ENCODE measurements around the gene POLR2E. TPM values are rescaled to one million over a fixed set of nuclear protein-coding genes. Genes with fewer than 3 reads are reported as not detected.

POLR2E gene
- total and polyA plus RNA-seq, 2 donors = 35.2 to 255 TPM

- Histone ChIP-seq H3K36me3 (ENCODE audit: insufficient read depth) (no peaks in the 10 kb centered on the region), H3K4me3 (ENCODE audit: low read depth, low read length) (no peak overlapping the region), H3K4me1 (ENCODE audit: insufficient read depth) (no peaks in the 10 kb centered on the region), H3K27ac (ENCODE audit: low read depth) (no peak overlapping the region)
- 90% methylated on average over 77 of the region's 77 CpGs for WGBS
- DNase-seq (ENCODE audit: extremely low spot score) = no peak
Measured at GRCh38 chr19:1046836-1047695, 48.1 kb downstream of the POLR2E start.

- no peaks in the 10 kb centered on the region for H3K36me3 ChIP-seq (ENCODE audit: insufficient read depth)
- H3K4me1 ChIP-seq (ENCODE audit: insufficient read depth) = no peaks in the 10 kb centered on the region
- no peak overlapping the region for H3K27ac ChIP-seq (ENCODE audit: low read depth)
- DNase-seq (ENCODE audit: extremely low spot score) = no peak
- 89% methylated on average over 33 of the region's 33 CpGs for WGBS
- H3K4me3 ChIP-seq (ENCODE audit: low read depth, low read length) = no peak overlapping the region
Measured at GRCh38 chr19:1046117-1046626, 49.0 kb downstream of the POLR2E start.

- Histone ChIP-seq H3K4me3 (ENCODE audit: low read depth, low read length) (no peak overlapping the region), H3K36me3 (ENCODE audit: insufficient read depth) (no peaks in the 10 kb centered on the region), H3K27ac (ENCODE audit: low read depth) (no peak overlapping the region), H3K4me1 (ENCODE audit: insufficient read depth) (no peaks in the 10 kb centered on the region)
- WGBS = 74% methylated on average over 10 of the region's 10 CpGs
- DNase-seq (ENCODE audit: extremely low spot score) = no peak
Measured at GRCh38 chr19:1045247-1045603, 50.0 kb downstream of the POLR2E start.

DNA sequence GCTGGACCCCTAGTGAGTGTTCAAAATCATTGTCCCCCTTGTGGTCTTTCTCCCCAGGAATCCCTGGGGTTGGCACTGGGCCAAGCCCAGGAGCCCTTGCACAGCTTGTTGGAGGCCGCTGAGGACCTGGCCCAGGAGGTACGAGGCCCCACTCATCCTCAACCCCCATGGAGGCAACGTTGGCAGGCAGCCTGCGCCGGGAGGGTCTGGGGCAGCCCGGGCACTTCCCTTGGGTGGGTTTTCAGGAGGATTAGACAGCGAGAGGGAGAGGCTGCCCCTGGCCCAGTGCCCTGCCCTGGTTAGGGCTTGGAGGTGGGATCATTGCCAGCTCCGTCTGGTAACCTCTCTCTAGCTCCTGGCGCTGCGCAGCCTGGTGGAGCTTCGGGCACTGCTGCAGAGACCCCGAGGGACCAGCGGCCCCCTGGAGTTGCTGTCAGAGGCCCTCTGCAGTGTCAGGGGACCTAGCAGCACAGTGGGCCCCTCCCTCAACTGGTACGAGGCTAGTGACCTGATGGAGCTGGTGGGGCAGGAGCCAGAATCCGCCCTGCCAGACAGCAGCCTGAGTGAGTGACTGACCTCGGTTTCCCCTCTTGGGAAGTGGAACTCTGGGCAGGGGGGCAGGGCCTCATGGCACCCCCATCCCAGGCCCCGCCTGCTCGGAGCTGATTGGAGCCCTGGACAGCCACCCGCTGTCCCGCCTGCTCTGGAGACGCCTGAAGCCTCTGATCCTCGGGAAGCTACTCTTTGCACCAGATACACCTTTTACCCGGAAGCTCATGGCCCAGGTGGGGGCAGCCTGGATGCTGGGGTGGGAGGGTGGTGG, 52.3 kb downstream of the POLR2E start:
- Histone ChIP-seq H3K4me3 (ENCODE audit: low read depth, low read length) (no peak overlapping the region), H3K27ac (ENCODE audit: low read depth) (no peak overlapping the region), H3K4me1 (ENCODE audit: insufficient read depth) (no peaks in the 10 kb centered on the region), H3K36me3 (ENCODE audit: insufficient read depth) (no peaks in the 10 kb centered on the region)
- 43% methylated on average over 23 of the region's 23 CpGs for WGBS
- DNase-seq (ENCODE audit: extremely low spot score) = no peak

GRCh38 chr19:1041835-1042685, 53.1 kb downstream of the POLR2E start:
- 57% methylated on average over 43 of the region's 43 CpGs for WGBS
- Histone ChIP-seq H3K4me3 (ENCODE audit: low read depth, low read length) (no peak overlapping the region), H3K36me3 (ENCODE audit: insufficient read depth) (no peaks in the 10 kb centered on the region), H3K4me1 (ENCODE audit: insufficient read depth) (no peaks in the 10 kb centered on the region), H3K27ac (ENCODE audit: low read depth) (no peak overlapping the region)
- no peak for DNase-seq (ENCODE audit: extremely low spot score)

- Histone ChIP-seq H3K27ac (ENCODE audit: low read depth) (no peak overlapping the region), H3K36me3 (ENCODE audit: insufficient read depth) (no peaks in the 10 kb centered on the region), H3K4me3 (ENCODE audit: low read depth, low read length) (no peak overlapping the region), H3K4me1 (ENCODE audit: insufficient read depth) (no peaks in the 10 kb centered on the region)
- WGBS = 33% methylated on average over 26 of the region's 26 CpGs
- no peak for DNase-seq (ENCODE audit: extremely low spot score)
Measured at GRCh38 chr19:1041272-1041834, 53.8 kb downstream of the POLR2E start.

DNA sequence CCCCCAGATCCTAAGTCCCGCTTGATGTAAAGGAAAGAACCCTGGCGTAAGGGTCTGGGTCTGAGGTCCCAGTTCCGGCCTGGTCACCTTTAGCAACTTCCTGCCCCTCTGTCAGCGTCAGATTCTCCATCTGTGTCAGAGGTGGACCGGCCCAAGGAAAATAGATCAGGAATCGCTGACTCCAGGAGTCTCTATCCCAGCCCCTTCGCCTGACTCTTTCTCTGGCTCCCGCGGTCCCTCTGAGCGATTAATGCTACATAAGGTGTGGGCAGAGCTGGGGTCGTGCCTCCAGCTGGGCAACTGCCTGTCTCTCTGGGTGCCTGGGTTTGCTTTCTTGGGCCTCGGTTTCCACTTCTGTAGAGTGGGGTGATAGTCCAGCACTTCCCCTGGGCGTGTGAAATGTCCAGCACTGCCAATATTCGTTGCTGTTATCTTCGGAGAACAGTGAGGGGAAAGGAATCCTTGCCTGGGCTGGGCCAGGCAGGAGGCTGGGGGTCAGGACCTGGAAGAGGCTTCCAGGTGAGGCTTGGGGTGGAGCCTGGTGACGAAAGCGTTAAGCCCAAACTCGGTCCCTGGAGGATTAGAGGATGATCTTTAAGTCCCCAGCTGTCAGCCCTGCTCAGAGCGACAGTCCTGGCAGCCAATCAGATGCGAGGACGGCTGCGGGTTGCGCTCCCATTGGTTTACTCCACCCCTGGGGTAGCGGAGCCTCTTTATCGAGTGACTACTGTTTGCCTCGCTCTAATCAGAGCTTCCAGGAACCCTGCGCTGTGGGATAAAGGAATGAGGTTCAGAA, 54.5 kb downstream of the POLR2E start:
- no peak overlapping the region for H3K27ac ChIP-seq (ENCODE audit: low read depth)
- peak overlapping the region; percentile 37 for H3K4me3 ChIP-seq (ENCODE audit: low read depth, low read length)
- WGBS = 1% methylated on average over 27 of the region's 27 CpGs
- no peaks in the 10 kb centered on the region for H3K4me1 ChIP-seq (ENCODE audit: insufficient read depth)
- no peaks in the 10 kb centered on the region for H3K36me3 ChIP-seq (ENCODE audit: insufficient read depth)
- no peak for DNase-seq (ENCODE audit: extremely low spot score)

- H3K4me1 ChIP-seq (ENCODE audit: insufficient read depth) = no peaks in the 10 kb centered on the region
- peak within 1 kb of the TSS; percentile 37 for H3K4me3 ChIP-seq (ENCODE audit: low read depth, low read length)
- H3K27ac ChIP-seq (ENCODE audit: low read depth) = no peak within 1 kb of the TSS
- WGBS = under 1% methylated on average over 56 of the region's 56 CpGs
- peak; percentile 89 for DNase-seq (ENCODE audit: extremely low spot score)
- H3K36me3 ChIP-seq (ENCODE audit: insufficient read depth) = no peaks in the 10 kb centered on the region
Measured at GRCh38 chr19:1039646-1040475, 55.3 kb downstream of the POLR2E start, which contains the start of gene ABCA7. TSS of gene ABCA7 (plus strand) at chr19:1040107. CDS start at chr19:1041362, 1,255 bp downstream.

GRCh38 chr19:1038978-1039645, 56.1 kb downstream of the POLR2E start:
- H3K27ac ChIP-seq (ENCODE audit: low read depth) = no peak overlapping the region
- no peaks in the 10 kb centered on the region for H3K36me3 ChIP-seq (ENCODE audit: insufficient read depth)
- WGBS = 48% methylated on average over 22 of the region's 22 CpGs
- no peak overlapping the region for H3K4me3 ChIP-seq (ENCODE audit: low read depth, low read length)
- no peaks in the 10 kb centered on the region for H3K4me1 ChIP-seq (ENCODE audit: insufficient read depth)
- no peak for DNase-seq (ENCODE audit: extremely low spot score)

DNA sequence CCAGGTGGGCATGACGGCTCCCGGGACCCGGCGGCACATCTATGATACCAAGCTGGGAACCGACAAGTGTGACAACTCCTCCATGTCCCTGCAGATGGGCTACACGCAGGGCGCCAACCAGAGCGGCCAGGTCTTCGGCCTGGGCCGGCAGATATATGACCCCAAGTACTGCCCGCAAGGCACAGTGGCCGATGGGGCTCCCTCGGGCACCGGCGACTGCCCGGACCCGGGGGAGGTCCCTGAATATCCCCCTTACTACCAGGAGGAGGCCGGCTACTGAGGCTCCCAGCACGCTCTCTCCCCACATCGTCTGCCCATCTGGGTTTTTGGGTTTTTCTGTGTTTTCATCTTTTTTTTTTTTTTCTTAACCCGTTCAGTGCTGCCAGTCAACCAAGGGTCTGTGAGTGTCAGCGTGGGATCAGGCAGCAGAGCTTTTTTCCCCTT, 57.5 kb downstream of the POLR2E start:
- DNase-seq (ENCODE audit: extremely low spot score) = no peak
- H3K36me3 ChIP-seq (ENCODE audit: insufficient read depth) = no peaks in the 10 kb centered on the region
- no peaks in the 10 kb centered on the region for H3K4me1 ChIP-seq (ENCODE audit: insufficient read depth)
- WGBS = 74% methylated on average over 22 of the region's 22 CpGs
- peak overlapping the region; percentile 46 for H3K27ac ChIP-seq (ENCODE audit: low read depth)
- H3K4me3 ChIP-seq (ENCODE audit: low read depth, low read length) = no peak overlapping the region

All from urinary bladder (tissue), 4 donors.